ENCODE data around the gene ACSF3. TPM values are rescaled to one million over a fixed set of nuclear protein-coding genes. Genes with fewer than 3 reads are reported as not detected.
"Not testable (repeated sequence)": the region's sequence is repeated elsewhere in the genome, so short reads cannot be mapped to it uniquely, and the experiment has no call there.

The ACSF3 gene
- total RNA-seq, 1 donor from 2014 or later: 36.6 TPM

DNA sequence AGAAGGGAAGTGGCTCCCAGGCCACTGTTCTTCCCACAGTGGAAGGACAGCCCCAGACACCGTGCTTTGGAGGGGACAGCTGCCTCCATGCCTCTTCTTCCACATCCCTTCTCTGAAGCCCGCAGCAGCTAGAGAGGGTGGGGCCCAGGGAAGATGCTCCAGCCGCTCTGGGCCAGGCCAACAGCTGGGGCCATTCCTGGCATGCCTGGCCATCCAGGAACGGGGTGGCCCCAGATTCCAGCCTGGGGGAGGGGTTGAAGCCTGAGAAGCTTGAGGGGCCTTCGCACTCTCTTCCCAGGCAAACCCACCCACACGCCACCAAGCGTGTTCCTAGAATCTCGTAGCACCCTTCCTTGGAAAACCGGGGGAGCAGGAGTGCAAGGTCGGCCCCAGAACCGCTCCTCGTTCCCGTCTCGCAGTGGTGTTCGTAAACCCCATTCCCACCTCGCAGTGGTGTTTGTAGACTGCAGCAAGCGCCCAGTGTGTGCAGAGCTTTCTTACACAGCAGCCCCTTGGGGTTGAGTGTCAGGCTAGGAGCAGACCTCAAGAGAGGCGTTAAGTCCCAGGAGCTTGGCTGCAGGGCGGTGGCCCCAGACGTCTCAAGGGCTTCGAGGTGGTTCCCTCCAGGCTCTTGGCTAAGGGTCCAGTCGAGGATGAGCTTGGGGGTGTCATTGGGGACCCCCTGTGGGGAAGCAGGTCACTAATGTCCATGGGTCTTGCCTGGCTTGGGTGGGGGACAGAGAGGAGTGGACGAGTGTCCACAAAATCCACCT, 80.6 kb downstream of the ACSF3 start:
- DNase-seq (ENCODE audit: low spot score): no peak

DNA sequence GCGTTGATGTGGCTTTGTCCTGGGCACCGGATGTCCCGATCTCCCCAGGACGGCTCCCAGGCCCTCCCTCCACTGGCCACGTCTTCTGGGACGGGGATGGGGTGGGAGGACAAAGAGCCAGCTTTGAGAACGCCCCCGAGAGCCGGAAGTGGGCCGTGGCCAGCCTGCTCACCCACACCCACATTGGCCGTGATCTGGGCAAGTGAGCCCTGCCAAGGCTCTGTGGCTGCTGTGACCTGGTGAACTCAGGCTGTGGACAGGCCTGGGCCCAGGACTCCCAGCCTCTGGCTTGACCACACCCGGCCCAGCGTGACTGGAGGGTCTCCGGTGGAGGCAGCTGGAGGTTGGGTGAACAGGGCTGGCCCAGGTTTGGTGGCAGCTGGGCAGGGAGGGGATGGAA, 81.2 kb downstream of the ACSF3 start:
- no peak for DNase-seq (ENCODE audit: low spot score)

DNA sequence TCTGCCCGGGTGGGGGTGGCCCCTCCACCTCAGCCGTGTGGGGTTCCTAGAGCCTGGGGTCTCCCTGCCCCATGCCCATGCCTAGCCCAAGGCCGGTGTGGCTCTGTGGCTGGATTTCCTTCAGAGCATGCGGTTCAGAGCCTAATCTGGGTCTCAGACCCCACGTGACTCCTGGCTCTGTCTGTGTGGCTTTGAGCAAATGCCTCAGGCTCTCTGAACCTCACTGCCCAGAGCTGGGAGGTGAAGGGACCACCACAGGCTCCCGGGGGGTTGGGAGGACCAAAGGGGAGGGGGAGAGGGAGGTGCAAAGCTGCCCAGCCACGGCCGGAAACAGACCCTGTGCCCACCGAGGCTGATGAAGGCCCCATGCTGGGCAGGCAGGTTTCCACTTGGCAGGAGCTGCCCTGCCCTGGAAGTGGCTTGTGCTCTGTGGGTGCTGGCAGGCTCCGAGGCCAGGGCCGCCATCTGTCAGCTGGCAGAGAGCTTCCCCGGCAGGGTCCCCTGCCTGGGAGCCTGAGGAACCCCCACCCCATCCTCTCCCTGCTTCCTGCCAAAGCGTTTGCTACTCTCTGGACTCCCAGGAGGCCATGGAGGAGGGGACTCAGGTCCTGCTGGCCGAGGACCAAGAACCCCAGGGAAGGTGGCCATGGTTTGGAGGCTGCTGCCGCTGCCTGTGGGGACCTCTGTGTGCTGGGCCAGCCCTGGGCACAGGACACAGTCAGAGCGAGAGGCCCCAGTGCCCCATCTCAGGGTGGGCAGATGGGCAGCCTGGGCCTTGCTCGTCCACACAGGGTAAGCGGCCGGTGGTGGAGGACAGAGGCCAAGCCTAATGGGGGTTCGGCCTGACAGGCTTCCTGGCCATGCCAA, 81.9 kb downstream of the ACSF3 start:
- no peak for DNase-seq (ENCODE audit: low spot score)

DNA sequence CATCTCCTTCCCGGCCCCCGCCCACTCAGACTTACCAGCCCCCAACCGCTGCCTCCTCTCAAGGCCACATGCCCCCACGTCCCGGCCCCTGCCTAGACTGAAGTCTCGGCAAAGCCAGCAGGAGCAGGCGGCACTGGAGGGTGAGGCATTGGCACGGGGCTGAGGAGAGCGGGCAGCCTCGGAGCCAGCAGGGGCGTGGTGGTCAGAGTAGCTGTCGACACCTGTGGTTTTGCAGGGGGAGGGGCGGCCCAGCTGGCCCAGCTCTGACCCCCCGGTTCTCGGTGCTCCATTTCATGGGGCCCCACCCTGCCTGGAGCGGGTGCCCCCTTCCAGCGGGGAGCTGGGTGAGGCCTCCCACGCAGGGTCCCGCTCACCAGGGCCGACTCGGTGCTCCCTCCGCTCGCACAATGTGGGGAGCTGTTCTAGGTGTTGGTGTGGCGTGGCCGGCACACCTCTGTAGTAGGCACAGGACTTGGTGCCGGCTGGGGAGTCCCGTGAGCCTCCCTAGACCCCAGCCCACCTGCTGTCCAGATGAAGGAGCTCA, 82.6 kb downstream of the ACSF3 start:
- no peak for DNase-seq (ENCODE audit: low spot score)

DNA sequence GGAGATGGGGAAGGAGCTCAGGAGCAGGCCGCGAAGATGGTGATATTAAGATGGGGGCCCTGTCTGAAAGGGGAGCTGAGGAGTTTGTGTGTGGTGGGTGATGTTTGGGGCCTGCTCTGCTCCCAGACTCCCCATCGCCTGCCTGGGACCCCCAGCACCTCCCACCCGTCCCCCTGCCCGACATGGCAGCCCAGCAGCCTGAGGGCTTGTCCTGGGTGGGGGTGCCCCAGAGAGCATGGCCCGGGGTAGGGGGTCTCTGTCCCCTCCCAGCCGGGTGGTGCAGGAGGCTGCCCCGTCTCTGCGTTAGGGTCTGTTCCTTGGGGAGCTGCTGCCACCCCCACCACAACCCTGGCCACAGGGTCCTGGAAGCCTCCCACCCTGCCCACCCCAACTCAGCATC, 83.1 kb downstream of the ACSF3 start:
- DNase-seq (ENCODE audit: low spot score): no peak

DNA sequence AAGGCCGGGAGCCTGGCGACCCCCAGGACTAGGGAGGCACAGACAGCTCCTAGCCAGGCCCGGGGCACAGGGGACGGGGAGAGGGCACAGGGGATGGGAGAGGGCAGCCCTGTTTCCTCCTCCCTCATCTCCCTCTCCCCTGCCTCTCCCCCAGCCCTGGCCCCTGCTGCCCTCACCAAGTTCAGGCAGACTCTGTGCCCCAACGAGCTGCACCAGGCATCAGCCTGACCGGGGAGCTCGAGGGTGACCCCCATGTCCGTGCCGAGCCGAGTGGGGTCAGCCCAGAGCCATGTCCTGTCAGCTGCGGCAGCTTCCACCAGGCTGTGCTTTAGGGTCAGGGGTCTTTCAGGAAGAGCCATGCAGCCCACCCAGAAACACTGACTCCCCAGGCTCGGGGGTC, 83.8 kb downstream of the ACSF3 start:
- no peak for DNase-seq (ENCODE audit: low spot score)

DNA sequence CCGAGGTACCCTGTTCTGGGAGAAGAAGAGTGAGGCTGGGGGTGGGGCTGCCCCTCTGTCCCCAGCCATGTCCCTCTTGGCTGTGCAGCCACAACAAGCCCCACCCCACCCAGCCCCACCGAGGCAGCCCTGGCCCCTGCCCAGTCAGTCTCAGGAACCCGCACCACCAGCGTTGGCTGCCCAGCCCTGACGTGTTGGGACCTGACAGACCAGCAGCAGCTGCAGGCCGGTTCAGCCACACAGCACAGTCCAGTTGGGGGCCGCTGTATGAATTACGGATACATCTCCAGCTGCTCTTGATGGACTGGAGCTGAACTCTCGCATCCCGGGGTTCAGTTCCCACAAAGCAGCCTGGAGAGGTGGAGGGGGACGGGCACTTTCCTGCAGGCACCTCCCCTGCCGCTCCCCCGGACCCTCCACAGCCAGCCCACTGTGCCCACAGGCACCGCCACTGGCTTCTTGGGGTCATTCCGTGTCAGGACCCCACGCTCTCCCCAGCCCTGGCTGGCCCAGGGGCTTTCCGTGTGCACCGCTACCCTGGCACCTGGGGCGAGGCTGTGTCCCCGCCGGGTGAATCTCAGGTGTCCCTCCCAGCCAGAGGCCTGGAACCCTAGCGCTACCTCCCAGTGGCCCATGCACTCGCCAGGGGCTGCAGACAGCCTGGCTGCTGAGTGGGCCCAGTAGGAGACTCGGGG, 84.9 kb downstream of the ACSF3 start:
- DNase-seq (ENCODE audit: low spot score): no peak

DNA sequence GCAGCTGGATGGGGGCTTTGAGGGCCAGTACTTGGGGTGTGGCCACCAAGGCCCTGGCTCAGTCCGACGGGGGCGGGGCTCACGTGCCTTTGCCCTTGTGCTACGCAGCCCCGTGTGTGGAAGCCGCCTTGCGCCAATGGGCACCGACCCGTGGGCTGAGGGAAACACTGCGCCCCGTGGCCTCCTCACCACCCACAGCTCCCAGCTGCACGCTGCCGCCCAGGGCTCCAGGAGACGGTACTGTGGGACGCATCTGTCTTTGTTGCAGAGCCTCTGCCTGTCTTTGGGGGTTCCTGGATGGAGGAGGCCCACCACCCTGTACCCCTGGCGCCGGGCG, 85.5 kb downstream of the ACSF3 start:
- DNase-seq (ENCODE audit: low spot score): no peak

DNA sequence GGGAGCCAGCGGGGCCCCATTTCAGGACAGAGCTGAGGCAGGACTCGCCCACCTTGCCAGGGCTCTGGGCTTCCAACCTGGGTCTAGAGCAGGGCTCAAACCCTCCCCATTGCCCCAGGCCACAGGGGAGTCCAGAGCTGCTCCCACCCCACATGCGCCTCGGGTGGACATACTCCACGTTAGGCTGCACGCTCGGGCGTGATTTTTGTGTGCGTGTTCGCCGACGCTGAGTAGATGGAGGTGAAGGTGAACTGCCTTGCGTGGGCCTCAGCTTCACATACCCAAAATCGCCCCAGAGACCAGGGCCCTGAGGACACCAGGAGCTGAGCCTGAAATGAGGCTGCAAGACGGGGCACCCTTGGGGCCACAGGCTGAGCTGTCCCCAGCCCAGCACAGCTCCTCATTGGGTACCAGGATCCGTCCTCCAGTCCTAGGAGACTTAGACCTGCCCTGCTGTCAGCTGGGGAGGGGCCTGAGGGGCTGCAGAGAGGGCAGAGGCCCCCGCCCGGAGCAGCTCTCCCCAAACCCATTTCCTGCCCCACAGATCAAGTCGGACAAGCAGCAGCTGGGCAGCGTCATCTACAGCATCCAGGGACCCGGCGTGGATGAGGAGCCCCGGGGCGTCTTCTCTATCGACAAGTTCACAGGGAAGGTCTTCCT, 86.1 kb downstream of the ACSF3 start:
- no peak for DNase-seq (ENCODE audit: low spot score)

DNA sequence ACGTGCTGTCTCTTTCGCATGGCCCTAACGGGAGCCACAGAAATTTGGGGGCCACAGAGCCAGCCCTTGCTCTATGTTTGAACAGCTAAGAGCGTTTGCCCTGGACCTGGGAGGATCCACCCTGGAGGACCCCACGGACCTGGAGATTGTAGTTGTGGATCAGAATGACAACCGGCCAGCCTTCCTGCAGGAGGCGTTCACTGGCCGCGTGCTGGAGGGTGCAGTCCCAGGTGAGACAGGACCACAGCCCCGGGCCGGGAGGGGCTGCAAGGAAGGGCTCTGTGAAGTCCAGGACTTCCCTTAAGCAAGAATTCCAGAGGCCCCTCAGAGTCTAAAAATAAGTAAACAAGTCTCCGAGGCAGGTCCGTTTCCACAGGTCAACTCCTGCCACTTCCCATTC, 89.8 kb downstream of the ACSF3 start:
- no peak for DNase-seq (ENCODE audit: low spot score)

DNA sequence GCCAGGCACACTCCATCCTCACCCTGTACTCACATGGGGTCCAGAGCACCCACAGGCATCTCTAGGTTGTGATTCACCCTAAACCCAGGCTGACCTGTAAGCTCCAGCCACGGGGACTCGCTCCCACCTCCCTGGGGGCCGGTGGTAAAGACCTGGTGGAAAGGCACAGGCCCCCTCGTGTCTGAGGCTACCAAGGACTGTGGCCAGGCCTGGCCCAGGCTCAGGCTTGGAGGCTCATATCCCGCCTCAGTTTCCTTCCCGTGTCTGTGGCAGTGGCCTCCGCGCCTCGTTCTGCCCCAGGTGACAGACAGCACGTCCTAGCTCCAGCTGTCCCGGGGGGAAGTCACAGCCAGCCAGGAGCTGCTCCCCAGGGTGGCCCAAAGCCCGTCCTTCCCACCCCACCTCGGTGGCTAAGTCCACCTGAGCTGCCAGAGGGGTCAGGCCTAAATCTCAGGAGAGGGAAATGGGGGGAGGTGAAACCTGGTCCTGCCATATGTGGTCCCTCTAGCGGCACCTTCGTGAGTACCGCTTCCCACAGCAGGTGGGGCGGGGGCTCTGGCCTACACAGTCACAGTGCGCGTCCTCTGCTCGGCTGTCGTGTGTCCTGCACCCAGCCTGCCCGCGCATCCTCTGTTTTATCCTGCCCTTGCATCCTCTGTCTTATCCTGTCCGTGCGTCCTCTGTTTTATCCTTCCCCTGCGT, 90.5 kb downstream of the ACSF3 start:
- no peak for DNase-seq (ENCODE audit: low spot score)

DNA sequence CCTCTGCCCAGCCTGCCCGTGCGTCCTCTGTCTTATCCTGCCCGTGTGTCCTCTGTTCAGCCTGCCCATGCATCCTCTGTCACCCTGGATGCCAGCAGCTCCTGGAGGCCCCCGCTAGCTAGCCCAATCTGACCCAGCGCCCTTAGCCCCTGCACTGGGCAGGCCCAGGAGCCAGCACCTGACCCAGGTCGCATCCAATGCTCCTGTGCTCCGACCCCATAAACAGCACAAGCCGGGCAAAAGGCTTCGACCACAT, 91.0 kb downstream of the ACSF3 start:
- no peak for DNase-seq (ENCODE audit: low spot score)

DNA sequence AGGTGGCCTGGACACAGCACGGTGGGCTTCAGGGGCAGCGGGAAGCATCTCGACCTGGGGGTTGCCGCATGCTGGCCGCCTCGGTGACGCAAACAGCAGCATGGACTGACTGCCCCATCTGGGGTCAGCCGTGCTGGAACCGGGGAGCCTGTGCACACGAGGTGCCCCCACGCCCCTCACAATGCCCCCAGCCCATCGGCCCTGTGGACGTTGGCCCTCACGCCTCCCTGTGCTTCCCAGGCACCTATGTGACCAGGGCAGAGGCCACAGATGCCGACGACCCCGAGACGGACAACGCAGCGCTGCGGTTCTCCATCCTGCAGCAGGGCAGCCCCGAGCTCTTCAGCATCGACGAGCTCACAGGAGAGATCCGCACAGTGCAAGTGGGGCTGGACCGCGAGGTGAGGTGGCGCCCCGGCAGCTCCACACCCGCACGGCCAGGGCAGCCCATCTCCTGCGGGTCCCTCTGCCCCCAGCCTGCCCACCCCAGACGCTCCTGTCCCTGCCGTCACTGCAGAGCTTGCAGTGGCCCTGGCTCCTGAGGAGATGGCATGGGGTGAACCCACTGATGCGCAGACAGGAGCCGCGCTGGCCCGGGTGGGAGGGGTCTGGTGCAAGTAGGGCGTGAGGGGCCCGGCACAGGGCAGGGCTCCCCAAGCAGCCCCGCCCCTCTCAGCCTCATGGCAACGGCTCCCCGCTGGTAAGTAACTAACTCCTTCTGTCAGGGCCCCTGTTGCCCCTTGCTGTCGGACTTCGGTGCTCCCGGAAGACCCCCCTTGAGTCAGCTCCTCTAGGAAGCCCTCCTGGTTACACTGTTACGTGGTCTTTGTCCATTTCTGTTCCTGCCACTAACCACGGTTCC, 91.5 kb downstream of the ACSF3 start:
- DNase-seq (ENCODE audit: low spot score): no peak

DNA sequence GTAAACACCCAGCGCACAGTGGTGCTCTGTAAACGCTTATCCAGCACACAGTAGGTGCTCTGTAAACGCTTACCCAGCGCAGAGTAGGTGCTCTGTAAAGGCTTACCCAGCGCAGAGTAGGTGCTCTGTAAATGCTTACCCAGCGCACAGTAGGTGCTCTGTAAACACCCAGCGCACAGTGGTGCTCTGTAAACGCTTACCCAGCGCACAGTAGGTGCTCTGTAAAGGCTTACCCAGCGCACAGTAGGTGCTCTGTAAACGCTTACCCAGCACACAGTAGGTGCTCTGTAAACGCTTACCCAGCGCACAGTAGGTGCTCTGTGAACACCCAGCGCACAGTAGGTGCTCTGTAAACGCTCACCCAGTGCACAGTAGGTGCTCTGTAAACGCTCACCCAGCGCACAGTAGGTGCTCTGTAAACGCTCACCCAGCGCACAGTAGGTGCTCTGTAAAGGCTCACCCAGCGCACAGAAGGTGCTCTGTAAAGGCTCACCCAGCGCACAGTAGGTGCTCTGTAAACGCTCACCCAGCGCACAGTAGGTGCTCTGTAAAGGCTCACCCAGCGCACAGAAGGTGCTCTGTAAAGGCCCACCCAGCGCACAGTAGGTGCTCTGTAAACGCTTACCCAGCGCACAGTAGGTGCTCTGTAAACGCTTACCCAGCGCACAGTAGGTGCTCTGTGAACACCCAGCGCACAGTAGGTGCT, 92.4 kb downstream of the ACSF3 start:
- not testable (repeated sequence) for DNase-seq (ENCODE audit: low spot score)

DNA sequence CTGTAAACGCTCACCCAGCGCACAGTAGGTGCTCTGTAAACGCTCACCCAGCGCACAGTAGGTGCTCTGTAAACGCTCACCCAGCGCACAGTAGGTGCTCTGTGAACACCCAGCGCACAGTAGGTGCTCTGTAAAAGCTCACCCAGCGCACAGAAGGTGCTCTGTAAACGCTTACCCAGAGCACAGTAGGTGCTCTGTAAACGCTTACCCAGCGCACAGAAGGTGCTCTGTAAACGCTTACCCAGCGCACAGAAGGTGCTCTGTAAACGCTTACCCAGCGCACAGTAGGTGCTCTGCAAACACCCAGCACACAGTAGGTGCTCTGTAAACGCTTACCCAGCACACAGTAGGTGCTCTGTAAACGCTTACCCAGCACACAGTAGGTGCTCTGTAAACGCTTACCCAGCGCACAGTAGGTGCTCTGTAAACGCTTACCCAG, 93.0 kb downstream of the ACSF3 start:
- not testable (repeated sequence) for DNase-seq (ENCODE audit: low spot score)

DNA sequence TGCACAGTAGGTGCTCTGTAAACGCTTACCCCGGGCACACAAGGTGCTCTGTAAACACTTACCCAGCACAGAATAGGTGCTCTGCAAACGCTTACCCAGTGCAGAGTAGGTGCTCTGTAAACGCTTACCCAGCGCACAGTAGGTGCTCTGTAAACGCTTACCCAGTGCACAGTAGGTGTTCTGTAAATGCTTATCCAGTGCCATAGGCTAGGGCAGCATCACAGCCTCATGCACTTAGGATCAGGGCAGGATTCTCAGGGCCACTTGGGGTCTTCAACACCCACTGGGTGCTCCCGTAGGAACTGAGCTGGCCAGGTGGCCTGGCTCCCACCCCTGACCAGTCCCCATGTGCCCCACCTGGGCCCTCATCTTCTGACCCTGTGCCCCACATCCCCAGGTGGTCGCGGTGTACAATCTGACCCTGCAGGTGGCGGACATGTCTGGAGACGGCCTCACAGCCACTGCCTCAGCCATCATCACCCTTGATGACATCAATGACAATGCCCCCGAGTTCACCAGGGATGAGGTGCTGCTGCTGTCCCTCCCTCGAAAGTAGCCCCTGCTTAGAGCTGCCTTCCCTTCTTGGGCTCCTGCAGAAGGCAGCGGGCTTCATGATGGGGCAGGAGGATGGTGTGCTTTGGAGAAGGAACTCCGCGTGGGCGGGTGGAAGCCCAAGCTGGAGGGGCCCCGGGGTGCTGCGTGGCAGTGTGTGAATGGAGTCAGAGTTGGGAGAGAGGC, 93.5 kb downstream of the ACSF3 start:
- no peak for DNase-seq (ENCODE audit: low spot score)

DNA sequence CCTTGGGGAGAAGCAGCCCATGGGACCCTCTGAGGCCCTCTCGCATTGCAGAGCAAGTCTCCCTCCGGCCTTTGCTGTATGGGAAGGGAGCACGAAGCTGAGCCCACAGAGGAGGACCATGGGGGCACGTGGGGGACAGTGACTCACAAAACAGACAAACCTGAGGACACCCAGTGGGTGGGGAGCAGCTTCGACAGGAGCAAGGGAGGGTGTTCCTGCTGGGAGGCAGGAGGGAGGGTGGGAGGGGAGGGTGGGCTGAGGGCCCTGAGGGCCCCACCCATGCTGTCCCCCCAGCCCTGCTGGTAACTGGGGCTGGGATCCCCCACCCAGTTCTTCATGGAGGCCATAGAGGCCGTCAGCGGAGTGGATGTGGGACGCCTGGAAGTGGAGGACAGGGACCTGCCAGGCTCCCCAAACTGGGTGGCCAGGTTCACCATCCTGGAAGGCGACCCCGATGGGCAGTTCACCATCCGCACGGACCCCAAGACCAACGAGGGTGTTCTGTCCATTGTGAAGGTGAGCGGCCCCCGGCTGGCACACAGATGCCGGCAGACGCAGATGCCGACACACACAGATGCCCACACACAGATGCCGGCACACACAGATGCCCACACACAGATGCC, 94.2 kb downstream of the ACSF3 start:
- no peak for DNase-seq (ENCODE audit: low spot score)

Data from umbilical cord (tissue), 2 donors.